ENCODE data around the gene PHKG1. TPM values are rescaled to one million over a fixed set of nuclear protein-coding genes. Genes with fewer than 3 reads are reported as not detected.
"Not testable (repeated sequence)": the region's sequence is repeated elsewhere in the genome, so short reads cannot be mapped to it uniquely, and the experiment has no call there.

PHKG1 gene
- total RNA-seq, 3 donors from 2014 or later = 2.6 to 4.3 (median 2.8) TPM

DNA sequence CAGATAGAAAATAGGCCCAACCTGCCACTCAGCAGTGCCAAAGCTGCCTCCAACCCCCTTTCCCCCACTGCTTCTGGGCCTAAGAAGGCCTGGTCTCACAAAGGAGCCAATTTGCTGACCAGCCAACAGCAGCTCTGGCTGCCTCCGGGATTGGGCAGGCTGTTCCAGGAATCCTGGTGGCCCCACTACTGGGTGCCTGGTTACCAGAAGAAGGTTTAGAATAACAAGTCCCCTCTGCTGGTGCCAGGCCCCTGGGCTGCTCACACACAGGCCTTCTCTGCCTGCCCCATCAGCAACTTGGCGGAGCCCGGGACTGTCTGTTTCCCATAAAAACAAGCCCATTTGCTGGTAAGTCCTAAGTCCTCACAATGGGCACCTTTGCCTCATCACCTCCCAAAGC, 1.2 kb downstream of the PHKG1 start:
- peak; percentile 61 to 62 for DNase-seq (ENCODE audit: low spot score in 2 of 2)
- H3K36me3 ChIP-seq = no peaks in the 10 kb centered on the region
- H3K4me3 ChIP-seq = no peak overlapping the region
- no peaks in the 10 kb centered on the region for H3K27me3 ChIP-seq
- no peak for TF ChIP-seq POLR2A (IDR thresholded peaks at IDR 0.05)
- TF ChIP-seq POLR2AphosphoS5 (IDR thresholded peaks at IDR 0.05) = no peak
- TF ChIP-seq, protein P1, sequence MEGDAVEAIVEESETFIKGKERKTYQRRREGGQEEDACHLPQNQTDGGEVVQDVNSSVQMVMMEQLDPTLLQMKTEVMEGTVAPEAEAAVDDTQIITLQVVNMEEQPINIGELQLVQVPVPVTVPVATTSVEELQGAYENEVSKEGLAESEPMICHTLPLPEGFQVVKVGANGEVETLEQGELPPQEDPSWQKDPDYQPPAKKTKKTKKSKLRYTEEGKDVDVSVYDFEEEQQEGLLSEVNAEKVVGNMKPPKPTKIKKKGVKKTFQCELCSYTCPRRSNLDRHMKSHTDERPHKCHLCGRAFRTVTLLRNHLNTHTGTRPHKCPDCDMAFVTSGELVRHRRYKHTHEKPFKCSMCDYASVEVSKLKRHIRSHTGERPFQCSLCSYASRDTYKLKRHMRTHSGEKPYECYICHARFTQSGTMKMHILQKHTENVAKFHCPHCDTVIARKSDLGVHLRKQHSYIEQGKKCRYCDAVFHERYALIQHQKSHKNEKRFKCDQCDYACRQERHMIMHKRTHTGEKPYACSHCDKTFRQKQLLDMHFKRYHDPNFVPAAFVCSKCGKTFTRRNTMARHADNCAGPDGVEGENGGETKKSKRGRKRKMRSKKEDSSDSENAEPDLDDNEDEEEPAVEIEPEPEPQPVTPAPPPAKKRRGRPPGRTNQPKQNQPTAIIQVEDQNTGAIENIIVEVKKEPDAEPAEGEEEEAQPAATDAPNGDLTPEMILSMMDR (IDR thresholded peaks at IDR 0.05) = no peak
- H3K4me1 ChIP-seq = peaks cover 4 to 7% of the 10 kb centered on the region in 2 donors
- intact Hi-C loops (cut with DNase I; ENCODE audit: low total_unique reads) = no loop called here
- H3K9me3 ChIP-seq = no peaks in the 10 kb centered on the region
- H3K27ac ChIP-seq = peak overlapping the region; percentile 58 to 67

DNA sequence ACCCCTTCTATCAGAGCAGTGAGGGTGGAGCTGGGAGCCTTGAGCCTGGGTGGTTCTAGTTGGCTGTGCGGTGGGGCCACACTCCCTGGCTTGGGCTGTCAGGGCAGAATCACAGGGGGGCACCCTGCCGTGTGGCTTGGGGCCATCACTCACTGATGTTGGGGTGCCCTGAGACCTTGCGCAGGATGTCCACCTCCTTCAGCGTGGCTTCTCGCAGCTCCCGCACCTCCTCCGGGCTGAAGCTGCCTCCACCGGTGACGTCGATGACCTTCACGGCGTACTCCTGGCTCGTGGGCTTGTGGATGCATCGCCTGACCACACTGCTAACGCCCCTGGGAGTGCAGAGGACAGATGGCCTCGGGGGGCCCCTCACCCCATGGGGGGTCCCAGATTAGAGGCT, 5.3 kb downstream of the PHKG1 start:
- Histone ChIP-seq H3K36me3 (no peaks in the 10 kb centered on the region), H3K27ac (no peak overlapping the region), H3K4me1 (peaks cover 0 to under 1% of the 10 kb centered on the region in 2 donors), H3K9me3 (no peaks in the 10 kb centered on the region), H3K4me3 (no peak overlapping the region), H3K27me3 (no peaks in the 10 kb centered on the region)
- TF ChIP-seq, protein P1 (IDR thresholded peaks at IDR 0.05) = no peak
- TF ChIP-seq POLR2A (IDR thresholded peaks at IDR 0.05) = no peak
- no peak for TF ChIP-seq POLR2AphosphoS5 (IDR thresholded peaks at IDR 0.05)
- no peak for DNase-seq (ENCODE audit: low spot score in 2 of 2)
- intact Hi-C loops (cut with DNase I; ENCODE audit: low total_unique reads) = no loop called here

DNA sequence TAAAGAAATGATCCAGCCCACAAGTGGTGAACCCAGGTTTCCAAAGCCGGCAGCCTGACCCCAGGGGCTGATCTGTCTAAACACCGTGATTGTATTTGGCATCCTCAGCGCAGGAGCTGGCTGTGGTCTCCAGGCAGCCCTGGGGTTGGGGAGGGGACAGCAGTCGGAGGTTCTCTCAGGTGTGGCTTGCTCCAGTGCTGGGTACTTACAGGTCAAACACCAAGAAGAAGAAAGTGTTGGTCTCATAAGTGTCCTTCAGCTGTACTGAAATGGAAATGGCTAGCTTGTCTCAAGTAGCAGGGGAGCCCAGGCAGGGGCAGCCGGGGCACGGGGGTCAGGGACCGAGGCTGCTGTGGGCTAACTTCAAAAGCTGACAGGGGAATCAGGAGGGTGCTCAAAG, 6.0 kb downstream of the PHKG1 start:
- Histone ChIP-seq H3K9me3 (no peaks in the 10 kb centered on the region), H3K4me1 (no peaks in the 10 kb centered on the region), H3K27ac (no peak overlapping the region), H3K27me3 (no peaks in the 10 kb centered on the region), H3K4me3 (no peak overlapping the region), H3K36me3 (no peaks in the 10 kb centered on the region)
- DNase-seq (ENCODE audit: low spot score in 2 of 2) = no peak
- intact Hi-C loops (cut with DNase I; ENCODE audit: low total_unique reads) = no loop called here
- TF ChIP-seq POLR2A (IDR thresholded peaks at IDR 0.05) (no peak), POLR2AphosphoS5 (IDR thresholded peaks at IDR 0.05) (no peak)
- TF ChIP-seq, protein P1 (IDR thresholded peaks at IDR 0.05) = no peak

DNA sequence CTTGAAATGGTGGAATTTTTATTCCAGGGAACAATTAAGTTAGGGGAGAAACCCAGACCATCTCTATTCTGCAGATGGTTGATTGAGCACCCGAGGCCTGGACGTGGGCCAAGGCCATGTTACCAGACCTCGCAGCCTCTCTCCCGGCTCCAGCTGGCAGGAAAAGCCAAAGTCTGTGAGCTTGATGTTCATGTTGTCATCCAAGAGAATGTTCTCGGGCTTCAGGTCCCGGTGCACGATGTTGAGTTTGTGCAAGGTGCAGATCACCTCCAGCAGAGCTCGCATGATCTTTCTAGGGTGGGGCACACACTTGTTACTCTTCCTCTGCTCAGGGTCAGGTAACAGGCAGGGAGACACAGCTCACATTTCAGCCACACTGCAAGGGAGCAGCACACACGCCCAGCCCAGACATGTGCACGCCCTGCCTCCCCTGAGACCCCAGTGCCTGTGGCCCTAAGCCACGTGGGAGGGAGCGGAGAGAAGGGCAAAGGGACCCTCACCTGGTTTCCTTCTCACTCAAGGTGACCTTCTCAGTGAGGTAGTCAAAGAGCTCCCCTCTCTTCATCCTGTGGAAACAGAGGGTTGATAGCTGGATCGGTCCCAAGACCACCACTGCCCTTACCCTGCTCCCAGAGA, 9.5 kb downstream of the PHKG1 start:
- H3K4me1 ChIP-seq = peaks cover 7 to 22% of the 10 kb centered on the region in 2 donors
- intact Hi-C loops (cut with DNase I; ENCODE audit: low total_unique reads) = no loop called here
- DNase-seq (ENCODE audit: low spot score in 2 of 2) = no peak
- H3K4me3 ChIP-seq = no peak overlapping the region
- no peaks in the 10 kb centered on the region for H3K36me3 ChIP-seq
- no peaks in the 10 kb centered on the region for H3K9me3 ChIP-seq
- H3K27me3 ChIP-seq = no peaks in the 10 kb centered on the region
- no peak overlapping the region for H3K27ac ChIP-seq
- TF ChIP-seq POLR2AphosphoS5 (IDR thresholded peaks at IDR 0.05) (no peak), POLR2A (IDR thresholded peaks at IDR 0.05) (no peak)
- TF ChIP-seq, protein P1 (IDR thresholded peaks at IDR 0.05) = no peak

DNA sequence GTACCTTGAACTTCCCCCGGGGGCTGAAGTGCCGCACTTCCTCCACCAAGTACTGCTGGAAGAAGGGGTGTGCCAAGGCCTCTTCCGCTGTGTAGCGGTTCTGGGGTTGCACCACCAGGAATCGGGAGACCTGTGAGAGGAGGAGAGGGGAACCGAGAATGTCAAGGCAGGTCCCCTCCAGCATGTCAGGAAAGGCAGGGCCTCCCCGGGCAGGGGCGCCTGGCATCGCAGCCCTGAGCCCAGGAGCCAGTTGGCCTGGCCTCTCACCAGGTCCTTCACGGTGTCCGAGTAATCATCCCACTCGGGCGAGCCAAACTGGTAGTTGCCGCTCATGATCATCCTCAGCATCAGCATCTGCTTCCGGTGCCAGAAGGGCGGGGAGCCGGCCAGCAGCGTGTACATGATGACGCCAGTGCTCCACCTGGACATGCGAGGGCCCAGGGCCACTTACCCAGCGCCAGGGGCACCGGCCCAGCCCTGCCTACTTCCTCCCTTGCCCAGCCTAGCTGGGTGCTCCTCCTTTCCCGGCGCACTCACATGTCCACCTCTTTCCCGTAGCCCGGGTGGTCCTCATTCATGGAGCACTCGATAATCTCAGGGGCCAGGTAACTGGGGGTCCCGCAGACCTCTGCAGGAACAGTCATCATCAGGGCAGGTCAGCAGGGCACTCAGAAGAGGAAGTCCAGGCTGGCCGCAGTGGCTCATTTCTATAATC, 11.0 kb downstream of the PHKG1 start:
- no peak for DNase-seq (ENCODE audit: low spot score in 2 of 2)
- H3K9me3 ChIP-seq = no peaks in the 10 kb centered on the region
- no peaks in the 10 kb centered on the region for H3K27me3 ChIP-seq
- H3K4me3 ChIP-seq = no peak overlapping the region
- intact Hi-C loops (cut with DNase I; ENCODE audit: low total_unique reads) = no loop called here
- TF ChIP-seq POLR2AphosphoS5 (IDR thresholded peaks at IDR 0.05) = no peak
- TF ChIP-seq, protein P1 (IDR thresholded peaks at IDR 0.05) = no peak
- no peak for TF ChIP-seq POLR2A (IDR thresholded peaks at IDR 0.05)
- H3K4me1 ChIP-seq = peaks cover 7 to 22% of the 10 kb centered on the region in 2 donors
- H3K27ac ChIP-seq = peak overlapping the region in 1 of 2 donors; percentile 92
- H3K36me3 ChIP-seq = no peaks in the 10 kb centered on the region

DNA sequence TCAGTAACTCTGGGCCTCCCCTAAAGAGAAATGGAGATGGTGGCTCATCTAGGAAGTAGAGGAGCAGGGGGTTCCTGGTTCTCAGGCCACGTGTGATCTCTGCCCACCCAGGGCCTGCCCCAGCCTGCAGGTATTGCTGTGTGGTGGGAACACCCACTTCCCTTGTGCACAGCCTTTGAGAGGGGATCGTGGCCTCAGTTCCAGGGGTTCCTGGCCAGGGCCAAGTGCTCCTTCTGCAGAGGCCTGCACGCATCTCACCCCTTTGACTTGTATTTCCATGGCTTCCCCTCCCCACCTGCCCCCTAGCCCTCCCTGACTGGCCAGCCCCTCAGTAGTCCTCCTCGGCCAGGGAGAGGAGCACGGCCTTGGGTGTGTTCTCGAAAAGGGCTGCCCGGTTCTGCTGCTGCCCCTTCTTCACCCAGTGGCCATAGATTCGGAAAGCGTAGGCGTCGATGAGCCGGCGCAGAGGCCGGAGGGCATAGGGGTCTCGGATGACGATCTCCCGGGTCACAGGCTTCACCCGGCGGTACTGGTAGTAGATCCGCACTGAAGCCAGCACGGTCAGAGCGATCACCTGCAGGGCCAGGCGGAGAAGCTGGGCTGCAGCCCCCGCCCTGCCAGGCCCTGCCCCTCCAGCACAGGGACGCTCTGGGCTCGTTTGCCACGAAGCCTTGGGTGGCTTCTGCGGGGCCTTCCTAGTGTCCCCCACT, 11.9 kb downstream of the PHKG1 start:
- DNase-seq (ENCODE audit: low spot score in 2 of 2); intact Hi-C loops (cut with DNase I; ENCODE audit: low total_unique reads); H3K27me3 ChIP-seq; H3K36me3 ChIP-seq; H3K4me3 ChIP-seq; H3K9me3 ChIP-seq: not testable (repeated sequence)
- Histone ChIP-seq H3K4me1 (peaks cover 7 to 22% of the 10 kb centered on the region in 2 donors), H3K27ac (peak overlapping the region; percentile 72 to 92)

Measured in breast epithelium (tissue), 4 donors.